Activated naive CD4-positive, alpha-beta T cell (primary cell): Measurements from ENCODE around the gene NUP93.

ENCODE experiments used
- DNase-seq, 4 experiments: peaks; one replicate each; lab custom pipeline; 2025; lab: John Stamatoyannopoulos, UW

Gene NUP93

GRCh38 chr16:56743840-56744239 is 13.9 kb downstream of the NUP93 start:
- no peak for DNase-seq

- no peak for DNase-seq
Observed at GRCh38 chr16:56744996-56745640, 15.2 kb downstream of the NUP93 start.

- no peak for DNase-seq
Observed at GRCh38 chr16:56747486-56748045, 17.6 kb downstream of the NUP93 start.

- DNase-seq = no peak
Observed at GRCh38 chr16:56748191-56748590, 18.3 kb downstream of the NUP93 start.

GRCh38 chr16:56748826-56749225 is 18.9 kb downstream of the NUP93 start:
- DNase-seq = no peak

GRCh38 chr16:56749672-56750491 is 20.0 kb downstream of the NUP93 start:
- no peak for DNase-seq

- DNase-seq = no peak
Observed at GRCh38 chr16:56753410-56753809, 23.5 kb downstream of the NUP93 start.

GRCh38 chr16:56755038-56755437 is 25.1 kb downstream of the NUP93 start:
- no peak for DNase-seq

- DNase-seq = no peak
Observed at GRCh38 chr16:56758432-56758831, 28.5 kb downstream of the NUP93 start.

GRCh38 chr16:56758930-56759329 is 29.0 kb downstream of the NUP93 start:
- no peak for DNase-seq

GRCh38 chr16:56763291-56763916 is 33.5 kb downstream of the NUP93 start:
- DNase-seq = no peak

- DNase-seq = no peak
Observed at GRCh38 chr16:56764835-56765234, 34.9 kb downstream of the NUP93 start.

GRCh38 chr16:56765949-56766348 is 36.0 kb downstream of the NUP93 start:
- no peak for DNase-seq

GRCh38 chr16:56767024-56767423 is 37.1 kb downstream of the NUP93 start:
- DNase-seq = no peak

- DNase-seq = no peak
Observed at GRCh38 chr16:56769677-56770076, 39.7 kb downstream of the NUP93 start.

- no peak for DNase-seq
Observed at GRCh38 chr16:56771558-56772279, 41.8 kb downstream of the NUP93 start.

- DNase-seq = no peak
Observed at GRCh38 chr16:56773532-56773931, 43.6 kb downstream of the NUP93 start.

GRCh38 chr16:56774016-56774680 is 44.2 kb downstream of the NUP93 start:
- DNase-seq = no peak

GRCh38 chr16:56775162-56775561 is 45.2 kb downstream of the NUP93 start:
- no peak for DNase-seq

- DNase-seq = no peak
Observed at GRCh38 chr16:56776562-56776961, 46.6 kb downstream of the NUP93 start.

- DNase-seq = no peak
Observed at GRCh38 chr16:56777001-56777400, 47.1 kb downstream of the NUP93 start.

- no peak for DNase-seq
Observed at GRCh38 chr16:56777482-56777881, 47.6 kb downstream of the NUP93 start.
